ENCODE measurements around the gene MMEL1.

DNA sequence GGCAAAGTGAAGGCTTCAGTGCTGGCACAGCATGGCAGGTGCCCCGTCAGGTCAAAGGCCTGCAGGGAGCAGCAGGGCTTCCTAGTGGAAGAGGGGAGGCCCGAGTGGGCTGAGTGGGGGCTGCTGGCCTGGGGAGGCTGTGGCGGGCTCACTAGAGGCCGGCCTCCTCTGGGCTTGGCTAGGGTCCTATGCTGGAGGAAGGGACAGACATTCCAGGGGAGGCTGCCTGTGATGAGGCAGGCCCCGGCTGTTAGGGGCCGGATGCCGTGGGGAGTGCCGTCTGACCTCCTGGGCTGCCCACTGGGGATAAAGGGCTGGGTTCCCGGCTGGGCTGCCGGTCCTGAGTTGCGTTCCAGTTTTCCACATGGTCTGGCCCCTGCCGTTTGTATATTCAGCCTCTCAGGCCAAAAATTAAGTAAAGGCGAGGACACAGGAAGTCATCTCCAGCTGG is 25.1 kb downstream of the MMEL1 start:
- TF ChIP-seq CTCF (IDR thresholded peaks at IDR 0.05) (no peak), SIN3A (IDR thresholded peaks at IDR 0.05; ENCODE audit: borderline replicate concordance, insufficient read depth, low read depth, low read length) (no peak), POLR2AphosphoS5 (IDR thresholded peaks at IDR 0.05; ENCODE audit: low read depth, low read length) (no peak)
- TF ChIP-seq, protein P1, sequence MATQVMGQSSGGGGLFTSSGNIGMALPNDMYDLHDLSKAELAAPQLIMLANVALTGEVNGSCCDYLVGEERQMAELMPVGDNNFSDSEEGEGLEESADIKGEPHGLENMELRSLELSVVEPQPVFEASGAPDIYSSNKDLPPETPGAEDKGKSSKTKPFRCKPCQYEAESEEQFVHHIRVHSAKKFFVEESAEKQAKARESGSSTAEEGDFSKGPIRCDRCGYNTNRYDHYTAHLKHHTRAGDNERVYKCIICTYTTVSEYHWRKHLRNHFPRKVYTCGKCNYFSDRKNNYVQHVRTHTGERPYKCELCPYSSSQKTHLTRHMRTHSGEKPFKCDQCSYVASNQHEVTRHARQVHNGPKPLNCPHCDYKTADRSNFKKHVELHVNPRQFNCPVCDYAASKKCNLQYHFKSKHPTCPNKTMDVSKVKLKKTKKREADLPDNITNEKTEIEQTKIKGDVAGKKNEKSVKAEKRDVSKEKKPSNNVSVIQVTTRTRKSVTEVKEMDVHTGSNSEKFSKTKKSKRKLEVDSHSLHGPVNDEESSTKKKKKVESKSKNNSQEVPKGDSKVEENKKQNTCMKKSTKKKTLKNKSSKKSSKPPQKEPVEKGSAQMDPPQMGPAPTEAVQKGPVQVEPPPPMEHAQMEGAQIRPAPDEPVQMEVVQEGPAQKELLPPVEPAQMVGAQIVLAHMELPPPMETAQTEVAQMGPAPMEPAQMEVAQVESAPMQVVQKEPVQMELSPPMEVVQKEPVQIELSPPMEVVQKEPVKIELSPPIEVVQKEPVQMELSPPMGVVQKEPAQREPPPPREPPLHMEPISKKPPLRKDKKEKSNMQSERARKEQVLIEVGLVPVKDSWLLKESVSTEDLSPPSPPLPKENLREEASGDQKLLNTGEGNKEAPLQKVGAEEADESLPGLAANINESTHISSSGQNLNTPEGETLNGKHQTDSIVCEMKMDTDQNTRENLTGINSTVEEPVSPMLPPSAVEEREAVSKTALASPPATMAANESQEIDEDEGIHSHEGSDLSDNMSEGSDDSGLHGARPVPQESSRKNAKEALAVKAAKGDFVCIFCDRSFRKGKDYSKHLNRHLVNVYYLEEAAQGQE (IDR thresholded peaks at IDR 0.05; ENCODE audit: insufficient read depth in 1 of 2, low read depth in 2 of 2, low read length in 1 of 2) = no peak

All from Panc1 (cell line).